Stimulated activated CD8-positive, alpha-beta memory T cell treated with anti-CD3 and anti-CD28 coated beads, Interleukin-7, amount 100 ng/mL, for 48 hours (primary cell): ENCODE results near the gene SHH.
"Not testable (repeated sequence)": the region's sequence is repeated elsewhere in the genome, so short reads cannot be mapped to it uniquely, and the experiment has no call there.

Experiments used
- DNase-seq, 2 donors: peaks; one replicate each; pipeline ENCODE4 v3.0.0-alpha.2; 2020; ENCODE audit warnings: low read depth in 1 of 2; ENCODE audit errors: extremely low read depth in 1 of 2

The SHH gene

GRCh38 chr7:155820788-155821187, 8.5 kb upstream of the SHH start:
- no peak for DNase-seq

GRCh38 chr7:155820246-155820645, 8.0 kb upstream of the SHH start:
- DNase-seq, result no peak

- DNase-seq, result no peak
Measured at GRCh38 chr7:155819186-155819585, 6.9 kb upstream of the SHH start.

GRCh38 chr7:155818820-155819168, 6.5 kb upstream of the SHH start:
- DNase-seq, result no peak

GRCh38 chr7:155818154-155818819, 6.0 kb upstream of the SHH start:
- DNase-seq, result no peak

- not testable (repeated sequence) for DNase-seq
Measured at GRCh38 chr7:155817515-155817914, 5.3 kb upstream of the SHH start.

- no peak for DNase-seq
Measured at GRCh38 chr7:155816996-155817395, 4.7 kb upstream of the SHH start.

GRCh38 chr7:155816192-155816508, 3.9 kb upstream of the SHH start:
- DNase-seq, result no peak

- DNase-seq, result peak; percentile 43 to 48
Measured at GRCh38 chr7:155815332-155816191, 3.3 kb upstream of the SHH start.

GRCh38 chr7:155814316-155815276, 2.3 kb upstream of the SHH start:
- DNase-seq, result no peak

GRCh38 chr7:155813546-155814315, 1.5 kb upstream of the SHH start:
- DNase-seq, result no peak

GRCh38 chr7:155813125-155813524, 862 bp upstream of the SHH start:
- no peak for DNase-seq

GRCh38 chr7:155811560-155811894, 736 bp downstream of the SHH start:
- DNase-seq, result no peak

- DNase-seq, result no peak
Measured at GRCh38 chr7:155810770-155811559, 1.3 kb downstream of the SHH start.

GRCh38 chr7:155809947-155810769, 2.1 kb downstream of the SHH start:
- DNase-seq, result no peak

GRCh38 chr7:155809332-155809946, 2.8 kb downstream of the SHH start:
- DNase-seq, result no peak

- DNase-seq, result no peak
Measured at GRCh38 chr7:155808549-155809331, 3.5 kb downstream of the SHH start.
